Measurements from ENCODE around the gene CSN2. TPM values are rescaled to one million over a fixed set of nuclear protein-coding genes. Genes with fewer than 3 reads are reported as not detected.

CSN2 gene
- polyA plus RNA-seq, 1 donor from 2014 or later: not detected

- TF ChIP-seq CTCF (IDR thresholded peaks at IDR 0.05; ENCODE audit: poor library complexity, severe bottlenecking): no peak
Measured at GRCh38 chr4:69957209-69957608, 8.3 kb downstream of the CSN2 start (continued).

- Histone ChIP-seq H2AFZ (ENCODE audit: low read depth, low read length) (no peak overlapping the region), H3K4me2 (ENCODE audit: low read length) (no peak overlapping the region), H3K9ac (ENCODE audit: low read length) (no peak overlapping the region), H3K79me2 (replicated peaks; ENCODE audit: insufficient read depth, low read length) (no peaks in the 10 kb centered on the region), H3K9me2 (ENCODE audit: insufficient read depth, low read length) (no peaks in the 10 kb centered on the region), H4K20me1 (ENCODE audit: insufficient read depth) (no peaks in the 10 kb centered on the region), H3K4me3 (ENCODE audit: low read length) (no peak overlapping the region), H3K27me3 (ENCODE audit: insufficient read depth, low read depth, low read length) (no peaks in the 10 kb centered on the region), H3K27ac (ENCODE audit: low read length) (no peak overlapping the region), H3K36me3 (ENCODE audit: insufficient read depth, low read length) (no peaks in the 10 kb centered on the region), H3K9me3 (ENCODE audit: low read length) (no peaks in the 10 kb centered on the region), H3F3A (ENCODE audit: insufficient read depth, low read length, poor library complexity, severe bottlenecking) (no peaks in the 10 kb centered on the region)
- no peak for TF ChIP-seq REST (IDR thresholded peaks at IDR 0.05; ENCODE audit: borderline replicate concordance)
- no peak for TF ChIP-seq MXI1 (conservative IDR thresholded peaks at IDR 0.05; ENCODE audit: poor library complexity, severe bottlenecking)
- no peak for TF ChIP-seq SMC3 (conservative IDR thresholded peaks at IDR 0.05; ENCODE audit: poor library complexity)
- no peak for TF ChIP-seq EP300 (conservative IDR thresholded peaks at IDR 0.05; ENCODE audit: poor library complexity, severe bottlenecking)
- TF ChIP-seq TAF1 (IDR thresholded peaks at IDR 0.05; ENCODE audit: low read depth): no peak
- no peak for TF ChIP-seq EZH2 (IDR thresholded peaks at IDR 0.05; ENCODE audit: borderline replicate concordance, insufficient read depth, low read length, poor library complexity, severe bottlenecking)
- TF ChIP-seq CTCF (IDR thresholded peaks at IDR 0.05; ENCODE audit: poor library complexity, severe bottlenecking): no peak
- TF ChIP-seq RAD21 (conservative IDR thresholded peaks at IDR 0.05): no peak
- no peak for TF ChIP-seq POLR2AphosphoS5 (IDR thresholded peaks at IDR 0.05)
Measured at GRCh38 chr4:69951602-69952001, 13.9 kb downstream of the CSN2 start.

GRCh38 chr4:69936566-69936965, 29.0 kb downstream of the CSN2 start:
- H3F3A ChIP-seq (ENCODE audit: insufficient read depth, low read length, poor library complexity, severe bottlenecking): no peaks in the 10 kb centered on the region
- H3K4me2 ChIP-seq (ENCODE audit: low read length): no peak overlapping the region
- no peak overlapping the region for H3K27ac ChIP-seq (ENCODE audit: low read length)
- no peaks in the 10 kb centered on the region for H3K9me2 ChIP-seq (ENCODE audit: insufficient read depth, low read length)
- no peaks in the 10 kb centered on the region for H3K27me3 ChIP-seq (ENCODE audit: insufficient read depth, low read depth, low read length)
- H2AFZ ChIP-seq (ENCODE audit: low read depth, low read length): no peak overlapping the region
- no peaks in the 10 kb centered on the region for H4K20me1 ChIP-seq (ENCODE audit: insufficient read depth)
- no peaks in the 10 kb centered on the region for H3K9me3 ChIP-seq (ENCODE audit: low read length)
- TF ChIP-seq MXI1 (conservative IDR thresholded peaks at IDR 0.05; ENCODE audit: poor library complexity, severe bottlenecking): no peak
- no peak for TF ChIP-seq CTCF (IDR thresholded peaks at IDR 0.05; ENCODE audit: poor library complexity, severe bottlenecking)
- TF ChIP-seq TAF1 (IDR thresholded peaks at IDR 0.05; ENCODE audit: low read depth): no peak
- TF ChIP-seq RAD21 (conservative IDR thresholded peaks at IDR 0.05): no peak
- no peak for TF ChIP-seq SMC3 (conservative IDR thresholded peaks at IDR 0.05; ENCODE audit: poor library complexity)
- TF ChIP-seq EZH2 (IDR thresholded peaks at IDR 0.05; ENCODE audit: borderline replicate concordance, insufficient read depth, low read length, poor library complexity, severe bottlenecking): no peak
- TF ChIP-seq REST (IDR thresholded peaks at IDR 0.05; ENCODE audit: borderline replicate concordance): no peak
- no peak for TF ChIP-seq POLR2AphosphoS5 (IDR thresholded peaks at IDR 0.05)
- no peak for TF ChIP-seq EP300 (conservative IDR thresholded peaks at IDR 0.05; ENCODE audit: poor library complexity, severe bottlenecking)
- no peaks in the 10 kb centered on the region for H3K36me3 ChIP-seq (ENCODE audit: insufficient read depth, low read length)
- no peak overlapping the region for H3K4me3 ChIP-seq (ENCODE audit: low read length)
- no peaks in the 10 kb centered on the region for H3K79me2 ChIP-seq (replicated peaks; ENCODE audit: insufficient read depth, low read length)
- no peak overlapping the region for H3K9ac ChIP-seq (ENCODE audit: low read length)
